K562 (cell line): ENCODE measurements around the gene ARID3A. TPM values are rescaled to one million over a fixed set of nuclear protein-coding genes. Genes with fewer than 3 reads are reported as not detected.
A peak's percentile ranks its signal among the peaks of the same experiment; 100 is the strongest.

ENCODE experiments used
- ATAC-seq: fragments of 200-7000 bp; cut with Tn5 transposase; 3 replicates; pipeline ENCODE4 v1.9.1; 2020; ENCODE audit warnings: moderate library complexity
- BruUV-seq: library from RNA; stranded (reverse); fragments of 400-500 nt; replicated peaks from 2 replicates; lab custom pipeline; 2021; lab: Mats Ljungman, UMichigan
- CTCF ChIA-PET: fragments of 300-600 bp; formaldehyde crosslinking; extraction: SDS; loops from one replicate; lab custom pipeline; 2021; ENCODE audit warnings: low intra/inter-chr PET ratio; lab: Yijun Ruan, JAX
- POLR2A ChIA-PET: fragments of 300-600, 350-650 bp; sonication (Branson Sonifier 250); formaldehyde crosslinking; extraction: SDS; loops from one replicate; lab custom pipeline; 2021; ENCODE audit warnings: antibody characterized with exemption, inconsistent platforms; lab: Yijun Ruan, JAX
- DNase-seq, 4 experiments: peaks; one replicate each; pipeline versions ENCODE4 v3.0.0 to v3.0.0-alpha.2; 2011 to 2018; ENCODE audit warnings: low spot score in 3 of 4, mixed read lengths in 3 of 4; ENCODE audit errors: extremely low read depth in 1 of 4
- FAIRE-seq: peaks from 2 replicates; lab custom pipeline; 2011; peaks lifted over from hg19 to GRCh38; lab: Jason Lieb, UNC
- H2AFZ ChIP-seq: 2 replicates; pipeline ENCODE4 v1.6.0; 2011; ENCODE audit warnings: low read depth, low read length, control low read depth, inconsistent platforms
- H3K27ac ChIP-seq: fragments of 200-600 bp; 3 replicates; pipeline ENCODE4 v1.8.0; 2011; ENCODE audit warnings: low read depth, mild to moderate bottlenecking, control low read depth, inconsistent platforms, low read length, moderate library complexity, mixed read lengths; ENCODE audit errors: extremely low read depth
- H3K27me3 ChIP-seq, 2 experiments: fragments of 300-600 bp in 1 of 2; 2 replicates in 1 of 2; 3 replicates in 1 of 2; pipeline versions ENCODE4 v1.6.0 to v1.8.0; 2011; ENCODE audit warnings: inconsistent platforms in 2 of 2, low read length in 2 of 2, mild to moderate bottlenecking in 1 of 2, mixed read lengths in 1 of 2, moderate library complexity in 1 of 2; ENCODE audit not compliant: control insufficient read depth in 2 of 2, insufficient read depth in 2 of 2
- H3K36me3 ChIP-seq: fragments of 300-600 bp; 3 replicates; pipeline ENCODE4 v1.8.0; 2011; ENCODE audit warnings: mild to moderate bottlenecking, low read length, inconsistent platforms; ENCODE audit not compliant: control insufficient read depth, insufficient read depth
- H3K4me1 ChIP-seq, 2 experiments: fragments of 200-600 bp in 1 of 2; replicated peaks in 1 of 2; 2 replicates in 1 of 2; 3 replicates in 1 of 2; pipeline versions ENCODE4 v1.5.1 to v1.8.0; 2011; ENCODE audit warnings: inconsistent platforms in 2 of 2, low read length in 2 of 2, mild to moderate bottlenecking in 1 of 2, mixed read lengths in 1 of 2, moderate library complexity in 1 of 2; ENCODE audit not compliant: control insufficient read depth in 2 of 2, insufficient read depth in 2 of 2
- H3K4me2 ChIP-seq: 2 replicates; pipeline ENCODE4 v1.6.1; 2011; ENCODE audit warnings: low read length, control low read depth, inconsistent platforms, mixed read lengths; ENCODE audit not compliant: insufficient read depth
- H3K4me3 ChIP-seq: fragments of 200-600 bp; sonication (generic), shearing (Covaris generic); 2 replicates; pipeline ENCODE4 v1.5.1; 2016; ENCODE audit warnings: control low read depth, inconsistent platforms
- H3K79me2 ChIP-seq: fragments of 200-600 bp; 3 replicates; pipeline ENCODE4 v1.8.0; 2011; ENCODE audit warnings: low read length, inconsistent platforms; ENCODE audit not compliant: control insufficient read depth, insufficient read depth
- H3K9ac ChIP-seq, 2 experiments: 2 replicates each; pipeline versions ENCODE4 v1.6.0 to v1.6.1; 2011; ENCODE audit warnings: low read depth in 2 of 2, low read length in 2 of 2, control low read depth in 1 of 2, inconsistent platforms in 1 of 2, mild to moderate bottlenecking in 1 of 2, mixed read lengths in 1 of 2; ENCODE audit not compliant: insufficient read depth in 1 of 2
- H3K9me1 ChIP-seq: one replicate; pipeline ENCODE4 v1.6.0; 2011; ENCODE audit warnings: inconsistent platforms, mild to moderate bottlenecking, low read length, moderate library complexity; ENCODE audit not compliant: control insufficient read depth, insufficient read depth
- H3K9me3 ChIP-seq: replicated peaks from 2 replicates; pipeline ENCODE4 v1.5.1; 2011; ENCODE audit warnings: low read depth, low read length, inconsistent platforms; ENCODE audit not compliant: control insufficient read depth, insufficient read depth
- H4K20me1 ChIP-seq: replicated peaks from 2 replicates; pipeline ENCODE4 v1.6.1; 2011; ENCODE audit warnings: low read length, inconsistent platforms, mixed read lengths; ENCODE audit not compliant: control insufficient read depth, insufficient read depth
- C11orf30 ChIP-seq: fragments of 450-650 bp; IDR thresholded peaks from 2 replicates; pipeline ENCODE4 v1.6.1; 2016; ENCODE audit warnings: low read depth, mild to moderate bottlenecking
- DIDO1 ChIP-seq: fragments of 450-650 bp; IDR thresholded peaks from 2 replicates; pipeline ENCODE4 v1.6.1; 2016; ENCODE audit warnings: low read depth, missing biosample characterization, missing genetic modification characterization
- EP400 ChIP-seq: fragments of 450-650 bp; IDR thresholded peaks from 2 replicates; pipeline ENCODE4 v1.6.1; 2017; ENCODE audit warnings: antibody characterized with exemption, mild to moderate bottlenecking, moderate library complexity
- NFXL1 ChIP-seq: fragments of 450-650 bp; formaldehyde crosslinking; IDR thresholded peaks from 2 replicates; pipeline ENCODE4 v1.4.0; 2021; ENCODE audit warnings: mild to moderate bottlenecking
- PHF21A ChIP-seq: fragments of 450-650 bp; IDR thresholded peaks from 2 replicates; pipeline ENCODE4 v1.6.1; 2017; ENCODE audit warnings: low read depth, borderline replicate concordance
- POLR2G ChIP-seq: fragments of 200-400 bp; formaldehyde crosslinking; IDR thresholded peaks from 2 replicates; pipeline ENCODE4 v1.6.1; 2017; ENCODE audit warnings: low read depth, mild to moderate bottlenecking, antibody characterized with exemption, low read length, moderate library complexity
- RBM22 ChIP-seq: fragments of 200-400 bp; formaldehyde crosslinking; IDR thresholded peaks from 2 replicates; pipeline ENCODE4 v1.6.1; 2018; ENCODE audit warnings: low read length, low read depth; ENCODE audit not compliant: poor library complexity, severe bottlenecking
- ZBTB7A ChIP-seq: IDR thresholded peaks from 2 replicates; pipeline ENCODE4 v1.6.1; 2011; ENCODE audit warnings: low read depth, mild to moderate bottlenecking, low read length, moderate library complexity, borderline replicate concordance; ENCODE audit not compliant: control insufficient read depth
- ZFX ChIP-seq: sonication (generic); formaldehyde crosslinking; IDR thresholded peaks from 2 replicates; pipeline ENCODE4 v1.8.0; 2022; ENCODE audit warnings: mild to moderate bottlenecking, missing genetic modification reagents, moderate library complexity
- ZNF121 ChIP-seq: sonication (generic); formaldehyde crosslinking; conservative IDR thresholded peaks from 2 replicates; pipeline ENCODE4 v1.8.0; 2022; ENCODE audit warnings: missing genetic modification reagents
- ZNF134 ChIP-seq: fragments of 250-450 bp; sonication (Bioruptor Pico); conservative IDR thresholded peaks from 2 replicates; pipeline ENCODE4 v1.4.0; 2020
- WGBS: fragments of 100-300 bp; shearing (Covaris generic); methylation state at CpG from one replicate; pipeline ENCODE4 v1.1.6; 2016; ENCODE audit warnings: low coverage, mixed read lengths; ENCODE audit not compliant: insufficient coverage; ENCODE audit errors: missing lambda C conversion rate; 5-methylcytosine and 5-hydroxymethylcytosine counted together
- in situ Hi-C: fragments of 300-500 bp; cut with MboI; formaldehyde crosslinking; loops from 4 replicates; pipeline ENCODE4 v1.15.0; 2018; ENCODE audit warnings: inconsistent platforms, mixed read lengths
- intact Hi-C: fragments of 100-400 bp; cut with micrococcal nuclease; formaldehyde crosslinking; loops from 2 replicates; pipeline ENCODE4 v1.14.2; 2022
- polyA plus RNA-seq, 8 experiments: library from polyadenylated mRNA; depleted of rRNA in 4 of 8; stranded (reverse) in 5 of 8; unstranded in 3 of 8; fragments of >200 nt; fragmentation: Nextera tagmentation in 2 of 8; fragmentation: Illumina TruSeq in 1 of 8; extraction: Ambion mirVana in 2 of 8; extraction: Trizol in 1 of 8; gene quantifications; 2 replicates each; pipeline versions ENCODE4 v1.2.1 to v1.2.3, GENCODE V29; 2011 to 2014; ENCODE audit warnings: inconsistent platforms in 1 of 8, missing spikeins in 1 of 8
- total RNA-seq, 7 experiments: library from RNA; depleted of rRNA in 6 of 7; stranded (reverse); fragments of >200 nt in 6 of 7; fragmentation: Illumina TruSeq in 2 of 7; extraction: Trizol in 2 of 7; gene quantifications; 2 replicates each; pipeline versions ENCODE4 v1.2.1 to v1.2.3, GENCODE V29; 2011 to 2021; ENCODE audit warnings: low replicate concordance in 1 of 7
- TF ChIP-seq, protein P1 (sequence below): fragments of 450-650 bp; IDR thresholded peaks from 2 replicates; pipeline ENCODE4 v1.6.1; 2017; ENCODE audit warnings: antibody characterized with exemption, mild to moderate bottlenecking
- TF ChIP-seq, protein P2 (sequence below): fragments of 450-650 bp; formaldehyde crosslinking; IDR thresholded peaks from 2 replicates; pipeline ENCODE4 v1.4.0; 2020; ENCODE audit warnings: mild to moderate bottlenecking, moderate library complexity
- TF ChIP-seq, protein P3 (sequence below): fragments of 450-650 bp; formaldehyde crosslinking; IDR thresholded peaks from 2 replicates; pipeline ENCODE4 v1.4.0; 2020; ENCODE audit warnings: mild to moderate bottlenecking

ARID3A gene
- total and polyA plus RNA-seq, 9 of the 15 experiments (the other 6 are each of a cell fraction or from before 2014, with no cell fraction given): 1.4 to 118 (median 31.2) TPM

DNA sequence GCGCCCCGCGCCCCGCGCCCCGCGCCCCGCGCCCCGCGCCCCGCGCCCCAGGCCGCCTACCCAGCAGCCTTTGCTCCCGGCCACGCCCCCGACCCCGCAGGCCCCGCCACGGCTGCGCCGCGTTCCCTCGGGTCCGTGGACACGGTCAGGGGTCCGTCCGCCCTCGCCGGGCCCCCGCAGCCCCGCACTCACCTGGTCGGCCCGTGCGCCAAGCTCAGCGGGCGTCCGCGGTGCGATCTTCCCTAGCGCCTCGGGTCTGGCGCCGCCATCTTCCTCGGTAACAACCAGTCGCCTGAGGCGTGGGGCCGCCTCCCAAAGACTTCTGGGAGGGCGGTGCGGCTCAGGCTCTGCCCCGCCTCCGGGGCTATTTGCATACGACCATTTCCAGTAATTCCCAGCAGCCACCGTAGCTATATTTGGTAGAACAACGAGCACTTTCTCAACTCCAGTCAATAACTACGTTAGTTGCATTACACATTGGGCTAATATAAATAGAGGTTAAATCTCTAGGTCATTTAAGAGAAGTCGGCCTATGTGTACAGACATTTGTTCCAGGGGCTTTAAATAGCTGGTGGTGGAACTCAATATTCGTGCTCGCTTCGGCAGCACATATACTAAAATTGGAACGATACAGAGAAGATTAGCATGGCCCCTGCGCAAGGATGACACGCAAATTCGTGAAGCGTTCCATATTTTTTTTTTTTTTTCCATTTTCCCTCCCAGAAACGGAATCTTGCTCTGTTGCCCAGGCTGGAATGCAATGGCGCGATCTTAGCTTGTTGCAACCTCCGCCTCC is 32.7 kb upstream of the ARID3A start, which contains the start of the genes MED16 and RNU6-9 (continued):
- TF ChIP-seq, protein P1, sequence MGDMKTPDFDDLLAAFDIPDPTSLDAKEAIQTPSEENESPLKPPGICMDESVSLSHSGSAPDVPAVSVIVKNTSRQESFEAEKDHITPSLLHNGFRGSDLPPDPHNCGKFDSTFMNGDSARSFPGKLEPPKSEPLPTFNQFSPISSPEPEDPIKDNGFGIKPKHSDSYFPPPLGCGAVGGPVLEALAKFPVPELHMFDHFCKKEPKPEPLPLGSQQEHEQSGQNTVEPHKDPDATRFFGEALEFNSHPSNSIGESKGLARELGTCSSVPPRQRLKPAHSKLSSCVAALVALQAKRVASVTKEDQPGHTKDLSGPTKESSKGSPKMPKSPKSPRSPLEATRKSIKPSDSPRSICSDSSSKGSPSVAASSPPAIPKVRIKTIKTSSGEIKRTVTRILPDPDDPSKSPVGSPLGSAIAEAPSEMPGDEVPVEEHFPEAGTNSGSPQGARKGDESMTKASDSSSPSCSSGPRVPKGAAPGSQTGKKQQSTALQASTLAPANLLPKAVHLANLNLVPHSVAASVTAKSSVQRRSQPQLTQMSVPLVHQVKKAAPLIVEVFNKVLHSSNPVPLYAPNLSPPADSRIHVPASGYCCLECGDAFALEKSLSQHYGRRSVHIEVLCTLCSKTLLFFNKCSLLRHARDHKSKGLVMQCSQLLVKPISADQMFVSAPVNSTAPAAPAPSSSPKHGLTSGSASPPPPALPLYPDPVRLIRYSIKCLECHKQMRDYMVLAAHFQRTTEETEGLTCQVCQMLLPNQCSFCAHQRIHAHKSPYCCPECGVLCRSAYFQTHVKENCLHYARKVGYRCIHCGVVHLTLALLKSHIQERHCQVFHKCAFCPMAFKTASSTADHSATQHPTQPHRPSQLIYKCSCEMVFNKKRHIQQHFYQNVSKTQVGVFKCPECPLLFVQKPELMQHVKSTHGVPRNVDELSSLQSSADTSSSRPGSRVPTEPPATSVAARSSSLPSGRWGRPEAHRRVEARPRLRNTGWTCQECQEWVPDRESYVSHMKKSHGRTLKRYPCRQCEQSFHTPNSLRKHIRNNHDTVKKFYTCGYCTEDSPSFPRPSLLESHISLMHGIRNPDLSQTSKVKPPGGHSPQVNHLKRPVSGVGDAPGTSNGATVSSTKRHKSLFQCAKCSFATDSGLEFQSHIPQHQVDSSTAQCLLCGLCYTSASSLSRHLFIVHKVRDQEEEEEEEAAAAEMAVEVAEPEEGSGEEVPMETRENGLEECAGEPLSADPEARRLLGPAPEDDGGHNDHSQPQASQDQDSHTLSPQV: peak; percentile 95
- TF ChIP-seq NFXL1 (CRISPR knock-in tag): no peak
- TF ChIP-seq C11orf30: peak; percentile 3
- TF ChIP-seq PHF21A: no peak

DNA sequence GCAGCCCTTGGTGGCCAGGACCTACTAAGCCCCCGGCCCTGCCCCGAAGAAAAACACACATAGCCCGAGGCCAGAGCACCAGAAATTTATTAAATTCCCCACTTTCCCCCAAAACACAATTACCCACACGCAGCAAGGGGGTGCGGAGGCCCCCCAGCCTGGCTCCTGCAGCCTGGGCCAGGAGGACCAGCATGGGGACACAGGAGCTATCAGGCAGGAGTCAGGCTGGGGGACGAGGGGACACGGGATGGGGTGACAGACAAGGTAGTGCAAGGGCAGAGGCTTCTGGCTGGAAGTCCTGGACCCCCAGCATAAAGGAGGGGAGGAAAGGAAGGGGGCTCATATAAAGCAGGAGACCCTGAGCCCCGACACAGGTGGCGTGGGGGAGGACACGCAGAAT is 29.4 kb upstream of the ARID3A start:
- ATAC-seq: no peak
- no peak overlapping the region for H3K4me2 ChIP-seq
- no peak for DNase-seq
- BruUV-seq: no TSS peak
- TF ChIP-seq, protein P2, sequence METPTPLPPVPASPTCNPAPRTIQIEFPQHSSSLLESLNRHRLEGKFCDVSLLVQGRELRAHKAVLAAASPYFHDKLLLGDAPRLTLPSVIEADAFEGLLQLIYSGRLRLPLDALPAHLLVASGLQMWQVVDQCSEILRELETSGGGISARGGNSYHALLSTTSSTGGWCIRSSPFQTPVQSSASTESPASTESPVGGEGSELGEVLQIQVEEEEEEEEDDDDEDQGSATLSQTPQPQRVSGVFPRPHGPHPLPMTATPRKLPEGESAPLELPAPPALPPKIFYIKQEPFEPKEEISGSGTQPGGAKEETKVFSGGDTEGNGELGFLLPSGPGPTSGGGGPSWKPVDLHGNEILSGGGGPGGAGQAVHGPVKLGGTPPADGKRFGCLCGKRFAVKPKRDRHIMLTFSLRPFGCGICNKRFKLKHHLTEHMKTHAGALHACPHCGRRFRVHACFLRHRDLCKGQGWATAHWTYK (CRISPR knock-in tag): no peak
- TF ChIP-seq ZNF121: no peak
- peak; percentile 71 for TF ChIP-seq POLR2G
- TF ChIP-seq DIDO1: no peak
- TF ChIP-seq EP400: no peak
- TF ChIP-seq ZFX (CRISPR knock-in tag): no peak
- no peak for TF ChIP-seq ZNF134 (CRISPR knock-in tag)
- TF ChIP-seq ZBTB7A: peak; percentile 19; the same call in 1 of the 2 replicates
- TF ChIP-seq RBM22: peak; percentile 57
- TF ChIP-seq, protein P3, sequence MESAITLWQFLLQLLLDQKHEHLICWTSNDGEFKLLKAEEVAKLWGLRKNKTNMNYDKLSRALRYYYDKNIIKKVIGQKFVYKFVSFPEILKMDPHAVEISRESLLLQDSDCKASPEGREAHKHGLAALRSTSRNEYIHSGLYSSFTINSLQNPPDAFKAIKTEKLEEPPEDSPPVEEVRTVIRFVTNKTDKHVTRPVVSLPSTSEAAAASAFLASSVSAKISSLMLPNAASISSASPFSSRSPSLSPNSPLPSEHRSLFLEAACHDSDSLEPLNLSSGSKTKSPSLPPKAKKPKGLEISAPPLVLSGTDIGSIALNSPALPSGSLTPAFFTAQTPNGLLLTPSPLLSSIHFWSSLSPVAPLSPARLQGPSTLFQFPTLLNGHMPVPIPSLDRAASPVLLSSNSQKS: no peak
- TF ChIP-seq, all 486 proteins: peak for 3
- no peak overlapping the region for H2AFZ ChIP-seq
- in situ Hi-C loops: no loop called here
- peaks cover 14% of the 10 kb centered on the region for H4K20me1 ChIP-seq
- no peak for FAIRE-seq
- 82% methylated on average over 9 of the region's 10 CpGs for WGBS
- ChIA-PET CTCF (no interaction called here), POLR2A (interaction anchor here (0.9 to 2.4 kb wide), 2 partner anchors 11 to 15 kb away, joined by 3 to 21 read pairs; no protein-coding TSS in a partner anchor)
- no peaks in the 10 kb centered on the region for H3K9me3 ChIP-seq
- no peak overlapping the region for H3K27ac ChIP-seq
- no peaks in the 10 kb centered on the region for H3K27me3 ChIP-seq
- intact Hi-C loops: no loop called here
- peaks cover 5% of the 10 kb centered on the region for H3K9me1 ChIP-seq
- H3K79me2 ChIP-seq: peaks cover 24% of the 10 kb centered on the region
- H3K4me1 ChIP-seq: peaks cover 18 to 65% of the 10 kb centered on the region in 2 experiments
- H3K36me3 ChIP-seq: peaks cover 39% of the 10 kb centered on the region; the same call in 2 of the 3 replicates
- H3K9ac ChIP-seq: peak overlapping the region in 1 of 2 experiments; percentile 35; a peak in 2 of 4 replicates
- H3K4me3 ChIP-seq: no peak overlapping the region
